LHCN-M2 (cell line): ENCODE measurements around the gene CEP162. TPM values are rescaled to one million over a fixed set of nuclear protein-coding genes. Genes with fewer than 3 reads are reported as not detected.
A peak's percentile ranks its signal among the peaks of the same experiment; 100 is the strongest.
"Not testable (repeated sequence)": the region's sequence is repeated elsewhere in the genome, so short reads cannot be mapped to it uniquely, and the experiment has no call there.

Experiments used
- DNase-seq: peaks from one replicate; pipeline ENCODE4 v3.0.0-alpha.2; 2012; ENCODE audit warnings: low read depth
- total RNA-seq: library from RNA; depleted of rRNA; stranded (reverse); fragments of >200 nt; gene quantifications from 2 replicates; pipeline ENCODE4 v1.2.3, GENCODE V29; 2014; rRNA removed

Gene CEP162
- total RNA-seq, 1 experiment from 2014 or later: 8.6 TPM

- no peak for DNase-seq
Observed at GRCh38 chr6:84089552-84089951, 137.9 kb downstream of the CEP162 start.

- DNase-seq: no peak
Observed at GRCh38 chr6:84089081-84089480, 138.4 kb downstream of the CEP162 start.

GRCh38 chr6:84086545-84087429 is 140.7 kb downstream of the CEP162 start:
- no peak for DNase-seq

- DNase-seq: no peak
Observed at GRCh38 chr6:84086056-84086455, 141.4 kb downstream of the CEP162 start.

GRCh38 chr6:84084705-84085104 is 142.7 kb downstream of the CEP162 start:
- not testable (repeated sequence) for DNase-seq

- DNase-seq: no peak
Observed at GRCh38 chr6:84082689-84083265, 144.7 kb downstream of the CEP162 start.

GRCh38 chr6:84081222-84081621 is 146.2 kb downstream of the CEP162 start:
- no peak for DNase-seq

- peak; percentile 63 for DNase-seq
Observed at GRCh38 chr6:84078335-84078734, 149.1 kb downstream of the CEP162 start.

- no peak for DNase-seq
Observed at GRCh38 chr6:84077645-84078044, 149.8 kb downstream of the CEP162 start.

- DNase-seq: peak; percentile 58
Observed at GRCh38 chr6:84074988-84075781, 152.3 kb downstream of the CEP162 start.

Other genes with a start within 250 kb of the CEP162 start
- gene MRAP2, start 193.9 kb downstream of the CEP162 start, total RNA-seq: 0.23 and 0.51 TPM in 2 replicates